Right hindlimb (tissue), 1 donor: Measurements from ENCODE around the gene CEP20.
A peak's percentile ranks its signal among the peaks of the same experiment; 100 is the strongest.

Source experiments
- DNase-seq: peaks from one replicate; pipeline ENCODE4 v3.0.0-alpha.2; 2018

The CEP20 gene

DNA sequence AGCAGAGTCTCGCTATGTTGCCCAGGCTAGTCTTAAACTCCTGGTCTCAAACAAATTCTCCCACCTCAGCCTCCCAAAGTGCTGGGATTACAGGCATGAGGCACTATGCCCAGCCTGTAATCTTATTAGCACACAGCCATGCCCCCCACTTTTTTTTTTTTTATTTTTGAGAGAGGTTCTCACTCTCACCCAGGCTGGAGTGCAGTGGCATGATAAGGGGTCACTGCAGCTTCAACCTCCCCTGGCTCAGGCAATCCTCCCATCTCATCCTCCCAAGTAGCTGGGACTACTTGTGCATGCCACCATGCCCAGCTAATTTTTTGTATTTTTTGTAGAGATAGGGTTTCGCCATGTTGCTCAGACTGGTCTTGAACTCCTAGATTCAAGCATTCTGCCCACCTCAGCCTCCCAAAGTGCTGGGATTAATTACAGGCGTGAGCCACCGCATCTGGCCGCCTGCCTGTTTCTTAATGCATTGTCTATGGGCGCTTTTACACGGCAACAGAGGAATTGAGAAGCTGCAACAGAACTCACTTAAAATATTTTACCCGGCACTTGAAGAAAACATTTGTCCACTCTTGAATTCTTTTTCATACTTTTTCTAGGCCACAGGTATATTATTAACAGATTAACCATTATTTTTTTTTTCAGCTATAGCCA, 8.8 kb upstream of the CEP20 start:
- no peak for DNase-seq

DNA sequence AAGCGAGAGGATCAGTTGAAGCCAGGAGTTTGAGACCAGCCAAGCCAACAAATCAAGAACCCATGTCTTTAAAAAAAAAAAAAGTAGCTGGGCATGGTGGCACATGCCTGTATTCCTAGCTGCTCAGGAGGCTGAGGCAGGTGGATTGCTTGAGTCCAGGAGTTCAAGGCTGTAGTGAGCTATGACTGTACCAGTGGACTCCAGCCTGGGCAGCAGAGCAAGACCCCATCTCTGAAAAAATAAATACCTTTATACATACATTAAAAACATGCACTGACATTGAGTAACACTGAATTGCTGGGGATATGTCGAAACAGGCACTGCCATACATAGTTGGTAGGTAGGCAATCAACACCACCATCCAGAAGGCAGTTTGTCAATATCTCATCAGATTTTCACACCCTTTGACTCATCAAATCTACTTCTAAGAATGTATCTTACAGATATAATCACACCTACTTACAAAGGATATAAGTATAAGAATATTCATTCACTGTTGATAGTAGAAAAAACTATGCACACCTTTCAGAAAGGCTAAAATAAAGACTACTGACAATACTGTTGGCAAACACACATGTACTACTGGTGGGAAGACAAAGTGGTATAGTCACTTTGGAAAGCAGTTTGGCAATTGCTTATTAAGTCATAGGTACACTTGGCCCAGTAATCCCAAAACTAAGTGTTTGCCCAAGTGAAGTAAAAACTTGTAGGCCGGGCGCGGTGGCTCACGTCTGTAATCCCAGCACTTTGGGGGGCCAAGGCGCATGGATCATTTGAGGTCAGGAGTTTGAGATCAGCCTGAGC, 6.4 kb upstream of the CEP20 start:
- DNase-seq = no peak

DNA sequence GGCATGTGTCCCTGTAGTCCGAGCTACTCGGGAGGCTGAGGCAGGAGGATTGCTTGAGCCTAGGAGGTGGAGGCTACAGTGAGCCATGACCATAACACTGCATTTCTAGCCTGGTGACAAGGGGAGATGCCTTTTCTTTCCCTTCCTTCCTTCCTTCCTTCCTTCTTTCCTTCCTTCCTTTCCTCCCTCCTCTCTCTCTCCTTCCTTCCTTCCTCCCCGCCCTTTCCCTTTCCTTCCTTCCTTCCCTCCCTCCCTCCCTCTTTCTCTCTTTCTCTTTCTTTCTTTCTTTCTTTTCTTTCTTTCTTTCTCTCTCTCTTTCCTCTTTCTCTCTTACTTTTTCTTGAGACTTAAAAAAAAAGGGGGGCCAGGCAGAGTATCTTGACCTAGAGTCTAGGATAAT, 3.1 kb upstream of the CEP20 start:
- no peak for DNase-seq

DNA sequence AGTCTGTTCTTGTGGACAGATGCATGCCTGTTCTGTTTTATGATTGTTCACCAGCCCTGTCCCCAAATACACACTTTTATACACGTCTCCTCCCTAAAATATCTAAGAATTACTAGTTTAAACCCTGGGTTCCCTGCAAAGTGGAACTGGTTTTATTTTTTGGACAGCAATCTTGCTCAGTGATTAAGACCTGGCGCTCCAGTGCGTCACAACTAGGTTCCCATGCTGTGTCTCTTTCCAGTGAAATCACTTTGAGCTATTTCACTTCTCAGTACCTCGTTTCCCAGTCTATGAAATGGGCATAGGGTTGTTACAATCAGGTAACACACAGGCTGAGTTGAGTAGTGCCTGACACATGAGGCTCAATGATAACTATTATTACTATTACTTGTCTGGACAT, 1.1 kb downstream of the CEP20 start:
- DNase-seq = no peak

DNA sequence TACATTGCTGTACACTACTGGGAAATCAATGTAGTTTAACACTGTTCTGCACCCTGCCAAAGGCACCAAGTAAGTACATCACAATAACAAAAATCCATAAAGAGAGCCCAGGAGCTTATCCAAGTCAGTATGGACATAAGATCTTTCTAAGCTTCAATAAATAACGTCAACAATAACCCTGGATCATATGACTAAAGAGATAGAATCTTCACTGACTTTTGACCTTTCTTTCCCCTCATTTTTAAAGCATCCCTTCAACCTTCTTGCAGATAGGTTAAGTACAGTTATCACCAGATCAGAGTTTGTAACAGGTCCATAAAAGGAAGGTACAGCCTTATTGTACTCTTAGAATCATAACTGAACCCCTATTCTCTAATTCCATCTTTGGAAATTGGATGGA, 2.3 kb downstream of the CEP20 start:
- no peak for DNase-seq

DNA sequence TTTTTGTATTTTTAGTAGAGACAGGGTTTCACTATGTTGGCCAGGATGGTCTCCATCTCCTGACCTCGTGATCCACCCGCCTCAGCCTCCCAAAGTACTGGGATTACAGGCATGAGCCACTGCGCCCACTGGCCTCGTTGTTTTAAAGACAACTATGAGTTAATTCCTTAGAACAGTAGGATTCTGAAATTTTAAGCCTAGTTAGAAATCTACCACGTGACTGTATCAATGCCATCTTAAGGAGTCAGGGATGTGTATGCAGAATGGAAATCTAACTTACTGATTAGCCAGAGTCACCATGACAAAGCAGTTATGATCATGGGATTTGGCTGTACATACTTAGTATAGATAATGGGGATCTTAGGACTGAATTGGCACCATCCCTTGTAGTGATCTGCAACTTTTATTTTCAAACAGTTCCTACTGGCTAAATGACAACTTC, 2.8 kb downstream of the CEP20 start:
- DNase-seq = no peak

DNA sequence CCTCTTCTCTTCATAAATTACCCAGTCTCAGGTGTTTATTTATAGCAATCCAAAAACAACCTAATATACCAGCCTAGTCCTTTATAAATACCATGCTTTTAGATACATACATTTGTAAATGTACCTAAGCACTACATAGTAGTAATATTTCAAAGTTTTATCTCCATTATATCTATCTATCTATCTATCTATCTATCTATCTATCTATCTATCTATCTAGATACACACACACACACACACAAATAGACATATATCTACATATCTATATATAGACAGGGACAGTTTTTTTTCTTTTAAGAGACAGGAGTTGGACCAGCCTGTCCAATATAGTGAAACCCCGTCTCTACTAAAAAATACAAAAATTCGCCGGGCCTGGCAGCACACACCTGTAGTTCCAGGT, 5.8 kb downstream of the CEP20 start:
- no peak for DNase-seq

DNA sequence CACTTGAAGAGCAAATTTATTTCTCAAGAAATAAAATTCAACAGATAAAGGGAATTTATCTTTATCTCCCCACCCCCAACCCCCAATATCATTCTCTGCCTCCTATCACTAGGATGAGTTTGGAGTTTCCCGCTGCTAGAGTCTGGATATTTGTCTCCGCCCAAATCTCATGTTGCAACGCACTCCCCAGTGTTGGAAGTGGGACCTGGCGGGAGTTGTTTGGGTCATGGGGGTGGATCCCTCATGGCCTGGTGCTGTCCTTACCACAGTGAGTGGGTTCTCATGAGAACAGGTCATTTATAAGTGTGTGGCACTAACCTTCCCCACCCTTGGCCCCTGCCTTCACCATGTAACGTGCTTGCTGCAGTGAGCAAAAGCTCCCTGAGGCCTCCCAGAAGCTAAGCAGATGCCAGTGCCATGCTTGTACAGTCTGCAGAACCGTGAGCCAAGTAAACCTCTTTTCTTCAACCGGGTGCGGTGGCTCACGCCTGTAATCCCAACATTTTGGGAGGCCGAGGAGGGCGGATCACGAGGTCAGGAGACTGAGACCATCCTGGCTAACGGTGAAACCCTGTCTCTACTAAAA, 6.5 kb downstream of the CEP20 start:
- DNase-seq = no peak

DNA sequence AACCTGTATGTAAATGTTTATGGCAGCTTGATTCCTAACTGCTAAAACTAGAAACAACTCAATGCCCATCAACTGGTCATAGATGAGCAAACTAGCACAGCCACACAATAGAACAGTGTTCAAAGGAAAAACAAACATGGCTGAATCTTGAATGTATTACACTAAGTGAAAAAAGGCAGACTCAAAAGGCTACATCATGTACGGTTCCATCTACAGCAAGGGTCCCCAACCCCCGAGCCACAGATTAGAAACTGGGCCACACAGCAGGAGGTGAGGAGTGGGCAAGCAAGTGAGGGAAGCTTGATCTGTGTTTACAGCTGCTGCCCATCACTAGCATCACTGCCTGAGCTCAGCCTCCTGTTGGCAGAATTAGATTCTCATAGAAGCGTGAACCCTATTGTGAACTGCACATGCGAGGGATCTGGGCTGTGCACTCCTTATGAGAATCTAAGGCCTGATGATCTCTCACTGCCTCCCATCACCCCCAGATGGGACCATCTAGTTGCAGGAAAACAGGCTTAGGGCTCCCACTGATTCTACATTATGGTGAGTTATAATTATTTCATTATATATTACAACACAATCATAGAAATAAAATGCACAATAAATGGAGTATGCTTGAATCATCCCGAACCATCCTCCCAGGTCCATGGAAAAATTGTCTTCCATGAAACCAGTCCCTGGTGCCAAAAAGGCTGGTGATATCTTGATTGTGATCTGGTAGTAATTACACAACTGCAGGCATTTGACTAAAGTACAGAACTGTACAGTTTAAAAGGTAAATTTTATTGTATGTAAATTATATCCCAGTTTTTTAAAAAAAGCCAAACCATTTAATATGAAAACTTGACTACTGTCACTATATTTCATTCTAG, 7.7 kb downstream of the CEP20 start:
- no peak for DNase-seq

DNA sequence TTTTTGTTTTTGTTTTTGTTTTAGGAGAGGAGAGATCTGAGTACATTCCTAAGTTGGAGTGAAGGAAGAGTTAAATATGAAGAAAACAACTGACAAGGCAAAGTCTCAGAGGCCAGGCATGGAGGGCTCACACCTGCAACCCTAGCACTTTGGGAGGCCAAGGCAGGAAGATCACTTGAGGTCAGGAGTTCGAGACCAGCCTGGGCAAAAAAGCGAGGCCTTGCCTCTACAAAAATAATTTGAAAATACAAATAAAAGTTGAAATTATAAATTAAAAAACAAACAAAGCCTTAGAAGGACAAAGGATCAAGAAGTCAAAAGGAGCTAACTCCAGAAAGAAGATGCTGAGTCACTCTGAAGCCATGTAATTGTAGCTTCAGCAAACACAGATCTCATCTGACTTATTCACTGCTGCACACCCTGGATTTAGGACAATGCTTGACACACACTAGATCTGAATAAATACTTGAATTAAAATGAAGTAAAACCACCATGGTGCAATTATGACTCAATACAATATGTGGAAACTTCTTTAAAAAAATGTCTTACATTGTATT, 9.1 kb downstream of the CEP20 start:
- no peak for DNase-seq

DNA sequence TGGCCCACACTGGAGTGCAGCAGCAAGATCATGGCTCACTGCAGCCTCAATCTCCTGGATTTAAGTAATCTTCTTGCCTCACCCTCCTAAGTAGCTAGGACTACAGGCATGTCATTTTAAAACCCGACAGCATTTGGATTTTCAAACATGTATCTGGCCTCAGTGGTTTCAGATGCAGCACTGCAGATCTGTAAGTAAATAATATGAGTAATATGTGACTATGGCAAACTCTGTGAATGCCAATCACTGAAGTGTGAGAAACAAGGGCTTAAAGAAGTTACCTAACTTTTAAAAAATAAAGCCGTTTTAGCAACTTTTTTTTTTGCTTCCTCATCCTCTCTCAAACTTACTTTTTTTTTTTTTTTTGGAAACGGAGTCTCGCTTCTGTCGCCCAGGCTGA, 11.9 kb downstream of the CEP20 start:
- no peak for DNase-seq

DNA sequence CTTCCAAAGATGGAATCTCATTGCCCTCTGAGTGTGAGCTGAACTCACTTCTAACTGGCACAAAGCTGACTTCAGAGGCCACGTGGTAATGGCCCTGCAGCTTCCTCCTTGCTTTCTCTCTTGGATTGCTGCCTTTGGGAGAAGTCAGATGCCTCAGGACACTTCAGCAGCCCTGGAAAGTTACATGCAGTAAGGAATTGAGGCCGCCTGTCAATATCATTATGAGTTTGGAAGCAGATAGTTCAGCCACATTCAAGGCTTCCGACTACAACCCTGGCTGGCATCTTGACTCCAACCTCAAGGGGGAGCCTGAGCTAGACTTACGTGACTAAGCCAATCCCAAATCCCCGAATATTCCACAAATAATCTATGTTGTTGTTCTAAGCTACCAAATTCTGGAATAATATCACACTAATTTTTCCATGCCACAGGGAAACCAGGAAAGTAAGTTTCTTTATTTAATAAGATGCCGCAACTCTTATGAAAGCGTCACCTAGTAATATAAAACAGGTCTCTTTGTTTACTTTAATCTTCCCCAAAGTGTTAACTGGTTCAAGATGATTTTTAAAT, 13.6 kb downstream of the CEP20 start:
- peak; percentile 66 for DNase-seq

DNA sequence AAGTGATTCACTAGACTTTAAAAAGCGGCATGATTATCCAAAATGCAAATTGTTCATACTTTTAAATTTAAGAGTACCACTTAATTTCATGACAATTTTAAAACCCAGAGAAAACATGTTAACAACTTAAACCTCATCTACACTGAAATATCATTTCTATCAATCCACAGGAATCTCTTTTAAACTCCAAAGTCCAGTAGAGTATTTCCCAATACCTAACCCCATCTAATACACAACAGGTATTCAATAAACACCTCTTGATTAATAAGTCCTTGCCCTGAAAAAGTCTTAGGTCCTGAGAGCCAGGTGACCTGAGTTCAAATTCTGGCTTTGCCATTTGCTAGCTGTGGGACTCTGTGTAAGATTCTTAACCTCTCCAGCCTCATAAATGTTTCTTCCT, 14.7 kb downstream of the CEP20 start:
- DNase-seq = no peak

DNA sequence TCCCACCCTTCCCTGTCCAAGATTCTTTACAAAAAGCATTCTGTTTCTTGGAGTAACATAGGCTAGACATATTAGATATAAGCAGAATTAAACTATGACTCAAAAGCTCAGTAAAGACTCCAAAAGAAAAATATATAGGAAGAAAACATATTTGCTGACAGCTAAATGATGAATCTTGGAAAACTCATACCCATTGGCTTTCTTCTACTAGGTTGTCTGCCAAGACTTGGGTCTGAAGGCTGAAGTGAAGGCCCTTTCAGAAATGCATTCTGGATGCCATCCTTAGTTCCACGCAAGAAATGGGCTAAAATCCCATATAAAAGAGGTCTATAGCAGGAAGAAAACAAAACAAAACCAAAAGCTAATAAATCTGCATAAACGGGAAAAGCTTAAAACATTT, 15.1 kb downstream of the CEP20 start:
- no peak for DNase-seq

DNA sequence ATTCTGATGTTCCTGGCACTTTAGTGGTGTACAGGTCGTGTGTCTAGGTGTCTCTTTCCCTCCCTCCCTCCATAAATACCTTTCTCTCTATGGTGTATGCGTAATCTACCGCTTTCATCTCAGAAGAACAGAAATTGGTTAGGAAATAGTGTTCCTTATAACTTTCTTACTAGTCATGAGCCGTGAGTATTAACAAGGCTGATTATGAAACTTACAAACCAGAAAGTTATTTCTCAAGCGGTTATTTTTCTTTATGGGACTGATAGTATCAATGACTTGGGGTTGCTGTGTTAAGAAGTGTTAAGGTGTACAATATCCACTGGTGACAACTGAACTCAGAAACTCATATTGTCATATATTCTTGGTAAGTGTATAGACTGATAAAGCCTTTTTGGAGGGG, 18.4 kb downstream of the CEP20 start:
- DNase-seq = no peak

DNA sequence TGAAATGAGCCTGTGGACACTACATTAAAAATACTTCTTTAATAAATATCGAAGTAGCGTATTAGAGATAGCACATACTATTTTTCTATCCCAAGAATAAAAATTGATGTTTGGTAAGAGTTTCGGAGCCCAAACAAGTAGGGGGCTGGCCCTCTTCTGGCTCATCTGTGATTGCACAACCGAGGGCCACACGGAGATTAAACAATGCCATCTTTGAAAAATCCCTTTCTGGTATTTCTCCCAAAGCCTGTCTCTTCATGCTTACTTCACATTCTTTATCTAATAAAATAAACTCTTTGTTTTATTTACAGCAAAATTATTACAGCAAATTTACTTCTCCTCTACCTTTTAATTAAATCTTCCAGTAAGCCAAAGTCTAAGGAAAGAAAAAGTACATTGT, 22.0 kb downstream of the CEP20 start:
- DNase-seq = no peak

DNA sequence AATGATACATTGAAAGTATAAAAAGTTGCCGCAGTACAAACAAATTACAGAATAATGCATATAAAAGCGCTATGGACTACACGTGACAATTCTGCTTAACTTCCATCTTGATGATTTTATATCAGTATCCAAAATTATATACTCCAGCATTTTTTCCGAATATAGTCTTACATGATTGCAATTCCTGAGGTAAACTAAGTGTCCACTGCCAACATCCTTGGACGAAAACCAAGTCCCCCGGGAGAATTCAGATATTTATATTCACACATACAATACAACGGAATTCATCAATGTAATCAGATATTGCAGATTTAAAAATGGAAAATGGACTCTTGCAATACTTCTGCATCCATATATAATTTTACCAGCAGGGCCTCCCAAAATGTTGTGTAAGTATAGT, 22.7 kb downstream of the CEP20 start:
- DNase-seq = peak; percentile 25

DNA sequence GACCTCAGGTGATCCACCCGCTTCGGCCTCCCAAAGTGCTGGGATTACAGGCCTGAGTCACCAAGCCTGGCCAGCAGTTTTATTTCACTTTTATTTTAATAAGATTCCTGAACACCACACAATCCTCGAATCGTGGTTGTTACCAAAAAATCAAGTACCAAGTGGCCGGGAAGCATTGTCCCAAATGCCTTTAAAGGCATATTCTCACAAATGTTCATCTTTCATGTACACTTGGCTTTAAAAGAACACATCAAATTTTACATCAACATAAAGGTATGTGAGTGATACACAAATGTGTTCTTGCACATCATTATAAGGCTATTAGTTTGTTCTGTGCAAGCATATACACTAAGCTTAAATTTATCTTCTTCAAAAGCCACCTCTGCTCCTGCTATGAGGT, 23.5 kb downstream of the CEP20 start:
- DNase-seq = no peak

DNA sequence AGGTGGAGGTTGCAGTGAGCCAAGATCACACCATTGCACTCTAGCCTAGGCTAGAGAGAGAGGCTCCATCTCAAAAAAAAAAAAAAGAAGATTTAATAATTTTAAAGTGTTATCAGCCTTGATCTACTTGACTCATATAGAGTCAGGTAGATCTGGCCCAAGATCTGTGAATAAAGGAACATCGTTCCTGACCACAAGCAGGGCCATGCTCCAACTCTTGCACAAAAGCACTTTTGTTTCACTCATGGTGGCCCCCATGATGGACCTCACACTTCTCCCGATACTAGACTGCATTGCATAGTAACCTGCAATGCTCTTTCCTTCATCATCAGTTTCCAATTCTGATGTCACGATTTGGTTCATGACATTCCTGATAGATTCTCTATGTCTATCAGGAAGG, 26.4 kb downstream of the CEP20 start:
- DNase-seq = no peak

DNA sequence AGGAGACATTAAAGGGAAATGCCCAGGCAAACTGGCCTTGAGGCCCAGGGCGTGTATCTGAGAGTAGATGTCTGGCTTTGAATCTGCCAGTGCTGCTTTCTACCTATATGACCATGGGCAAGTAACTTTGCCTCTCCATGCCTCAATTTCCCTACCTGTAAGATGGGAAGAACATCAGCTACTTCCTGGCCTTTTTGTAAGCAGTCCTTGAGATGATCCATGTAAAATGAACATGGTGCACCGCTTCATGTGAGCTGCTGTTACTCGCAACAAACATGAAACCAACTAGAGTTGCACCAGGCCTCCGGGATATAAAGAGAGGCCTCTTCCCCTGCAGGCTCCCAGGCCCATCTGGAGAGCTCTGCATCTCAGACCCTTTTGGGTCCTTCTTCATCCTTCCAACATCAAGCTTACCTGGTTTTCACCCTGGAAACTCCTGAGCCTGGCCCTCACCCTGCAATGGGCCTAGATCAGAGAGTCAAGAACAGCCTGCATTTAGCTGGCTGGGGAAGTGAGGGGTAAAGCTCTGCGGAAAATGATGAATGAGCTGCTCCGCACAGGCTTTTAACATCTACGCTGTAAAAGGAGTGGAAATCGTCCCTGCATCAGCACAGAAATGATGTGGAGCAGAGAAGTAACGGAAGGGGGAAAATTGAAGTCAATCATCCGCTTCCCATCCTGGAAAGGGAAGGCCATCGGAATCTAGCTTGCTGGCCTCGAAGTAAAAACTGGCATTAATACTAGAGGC, 29.3 kb downstream of the CEP20 start:
- no peak for DNase-seq

DNA sequence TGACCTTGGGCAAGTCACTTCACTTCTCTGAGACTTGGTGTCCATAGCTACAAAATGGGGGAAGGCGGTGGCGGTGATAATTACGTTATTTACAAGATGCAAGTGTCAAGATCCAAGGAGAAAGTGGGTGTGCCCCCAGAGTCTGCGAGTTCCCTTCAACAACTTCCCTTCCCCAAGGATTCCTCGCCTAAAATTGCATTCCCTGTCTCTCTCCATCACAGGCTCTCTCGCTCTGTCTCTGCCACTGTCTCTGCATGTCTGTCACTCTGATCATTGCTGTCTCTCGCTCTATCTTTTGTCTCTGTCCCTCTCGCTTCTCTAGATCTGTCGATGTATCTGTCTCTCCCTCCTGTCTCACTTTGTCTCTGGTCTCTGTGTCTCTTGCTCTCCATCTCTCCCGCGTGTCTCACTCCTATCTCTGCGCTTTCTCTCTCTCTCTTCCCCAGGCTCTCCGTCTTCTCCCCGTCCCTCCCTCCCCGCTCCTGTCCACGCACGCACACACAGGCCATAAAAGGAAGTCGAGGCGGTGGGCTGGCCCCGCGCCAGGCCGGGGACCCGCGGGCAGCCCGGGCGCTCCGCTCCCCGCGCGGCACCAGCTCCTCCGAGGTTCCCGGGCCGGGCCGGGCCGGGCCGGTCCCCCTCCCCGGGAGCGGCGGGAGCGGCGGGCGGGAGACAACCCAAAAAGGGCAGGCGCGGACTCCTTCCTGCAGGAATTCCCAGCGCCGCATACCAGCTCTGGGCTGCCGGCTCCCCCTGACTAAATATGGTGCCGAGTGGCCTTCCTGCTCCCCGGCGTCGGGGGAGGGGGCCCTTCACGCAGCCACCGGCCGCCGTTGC, 30.5 kb downstream of the CEP20 start:
- DNase-seq = peak; percentile 51
